H1 (cell line): ENCODE data around the gene JMJD8. TPM values are rescaled to one million over a fixed set of nuclear protein-coding genes. Genes with fewer than 3 reads are reported as not detected.

Experiments used
- CTCF ChIA-PET: fragments of 300-600 bp; sonication (Branson Sonifier 250); formaldehyde crosslinking; loops from one replicate; lab custom pipeline; 2021; ENCODE audit not compliant: partially characterized antibody; lab: Charles Lee
- POLR2A ChIA-PET: fragments of 300-600 bp; sonication (Branson Sonifier 250); formaldehyde crosslinking; loops from one replicate; lab custom pipeline; 2021; ENCODE audit warnings: inconsistent platforms; ENCODE audit not compliant: partially characterized antibody; lab: Charles Lee
- DNase-seq, 2 experiments: peaks; one replicate each; pipeline versions ENCODE4 v3.0.0 to v3.0.0-alpha.2; 2010 to 2022; ENCODE audit warnings: low spot score in 2 of 2, low read depth in 1 of 2, mixed read lengths in 1 of 2
- FAIRE-seq: peaks from 2 replicates; lab custom pipeline; 2011; peaks lifted over from hg19 to GRCh38; lab: Jason Lieb, UNC
- H2AFZ ChIP-seq: 2 replicates; pipeline ENCODE4 v1.8.1; 2012; ENCODE audit warnings: low read length, inconsistent platforms
- H2AK5ac ChIP-seq: 2 replicates; pipeline ENCODE4 v1.6.1; 2013; ENCODE audit warnings: low read depth, low read length
- H2BK120ac ChIP-seq: replicated peaks from 2 replicates; pipeline ENCODE3; 2013; ENCODE audit warnings: low read depth, low read length, inconsistent platforms
- H2BK12ac ChIP-seq: 2 replicates; pipeline ENCODE4 v1.6.1; 2013; ENCODE audit warnings: low read depth, low read length
- H2BK15ac ChIP-seq: 2 replicates; pipeline ENCODE4 v1.6.1; 2013; ENCODE audit warnings: low read length
- H2BK20ac ChIP-seq: 2 replicates; pipeline ENCODE4 v1.6.1; 2013; ENCODE audit warnings: low read length
- H2BK5ac ChIP-seq: 2 replicates; pipeline ENCODE4 v1.6.1; 2013; ENCODE audit warnings: low read depth, low read length
- H3K14ac ChIP-seq: 2 replicates; pipeline ENCODE4 v1.6.1; 2013; ENCODE audit warnings: inconsistent platforms; ENCODE audit not compliant: insufficient read length
- H3K18ac ChIP-seq: 2 replicates; pipeline ENCODE4 v1.6.1; 2013; ENCODE audit warnings: low read length; ENCODE audit errors: extremely low read depth
- H3K23ac ChIP-seq: 2 replicates; pipeline ENCODE4 v1.6.1; 2013; ENCODE audit warnings: inconsistent platforms; ENCODE audit not compliant: insufficient read length
- H3K23me2 ChIP-seq: 2 replicates; pipeline ENCODE4 v1.6.1; 2013; ENCODE audit warnings: low read depth, low read length
- H3K27ac ChIP-seq: 2 replicates; pipeline ENCODE4 v1.6.1; 2011; ENCODE audit warnings: low read depth, low read length, inconsistent platforms
- H3K27me3 ChIP-seq, 4 experiments: replicated peaks in 1 of 4; 1 replicate in 1 of 4; 2 replicates in 3 of 4; pipeline versions ENCODE4 v1.6.1 to v1.8.1; 2011 to 2013; ENCODE audit warnings: low read length in 3 of 4, mild to moderate bottlenecking in 3 of 4, inconsistent platforms in 2 of 4, mixed read lengths in 2 of 4, moderate library complexity in 1 of 4; ENCODE audit not compliant: control insufficient read depth in 3 of 4, insufficient read depth in 3 of 4; ENCODE audit errors: extremely low read depth in 1 of 4
- H3K36me3 ChIP-seq, 4 experiments: 2 replicates each; pipeline versions ENCODE4 v1.6.1 to v1.8.1; 2011 to 2013; ENCODE audit warnings: mild to moderate bottlenecking in 4 of 4, low read length in 3 of 4, moderate library complexity in 2 of 4, control low read depth in 1 of 4, inconsistent platforms in 1 of 4; ENCODE audit not compliant: insufficient read depth in 4 of 4, control insufficient read depth in 2 of 4
- H3K4ac ChIP-seq: replicated peaks from 2 replicates; pipeline ENCODE3; 2013; ENCODE audit warnings: low read length, low read depth, mixed read lengths, inconsistent platforms; ENCODE audit not compliant: insufficient read length
- H3K4me1 ChIP-seq, 4 experiments: replicated peaks in 1 of 4; 1 replicate in 1 of 4; 2 replicates in 3 of 4; pipeline versions ENCODE4 v1.6.1 to v1.8.1; 2011 to 2013; ENCODE audit warnings: low read length in 3 of 4, inconsistent platforms in 2 of 4, mixed read lengths in 1 of 4; ENCODE audit not compliant: insufficient read depth in 4 of 4, control insufficient read depth in 3 of 4
- H3K4me2 ChIP-seq, 2 experiments: 2 replicates each; pipeline versions ENCODE4 v1.6.1 to v1.8.1; 2011 to 2013; ENCODE audit warnings: low read depth in 2 of 2, low read length in 2 of 2, control low read depth in 1 of 2, inconsistent platforms in 1 of 2, mild to moderate bottlenecking in 1 of 2; ENCODE audit not compliant: insufficient read depth in 1 of 2
- H3K4me3 ChIP-seq, 4 experiments: fragments of 200-600, 300-600 bp in 1 of 4; sonication (generic), shearing (Covaris generic), sonication (Bioruptor Twin) in 1 of 4; 2 replicates each; pipeline versions ENCODE4 v1.5.1 to v1.8.1; 2011 to 2016; ENCODE audit warnings: low read length in 4 of 4, low read depth in 3 of 4, control low read depth in 2 of 4, inconsistent platforms in 2 of 4, mild to moderate bottlenecking in 2 of 4, mixed read lengths in 1 of 4, moderate library complexity in 1 of 4; ENCODE audit not compliant: insufficient read depth in 2 of 4; ENCODE audit errors: extremely low read depth in 1 of 4
- H3K56ac ChIP-seq: replicated peaks from 2 replicates; pipeline ENCODE3; 2013; ENCODE audit warnings: low read depth, mild to moderate bottlenecking, mixed read lengths, low read length, inconsistent platforms; ENCODE audit not compliant: insufficient read length
- H3K79me1 ChIP-seq: 2 replicates; pipeline ENCODE4 v1.6.1; 2013; ENCODE audit warnings: low read depth, low read length, control low read depth
- H3K79me2 ChIP-seq, 2 experiments: 2 replicates each; pipeline versions ENCODE4 v1.6.1 to v1.8.1; 2012 to 2013; ENCODE audit warnings: low read length in 2 of 2, mild to moderate bottlenecking in 2 of 2, inconsistent platforms in 1 of 2; ENCODE audit not compliant: insufficient read depth in 2 of 2, control insufficient read depth in 1 of 2
- H3K9ac ChIP-seq, 4 experiments: replicated peaks in 1 of 4; 1 replicate in 1 of 4; 2 replicates in 3 of 4; pipeline versions ENCODE4 v1.6.1 to v1.8.1; 2011 to 2013; ENCODE audit warnings: low read depth in 3 of 4, low read length in 3 of 4, control low read depth in 2 of 4, mild to moderate bottlenecking in 2 of 4, moderate library complexity in 2 of 4, inconsistent platforms in 1 of 4; ENCODE audit errors: extremely low read depth in 1 of 4
- H3K9me3 ChIP-seq, 2 experiments: 2 replicates each; pipeline versions ENCODE4 v1.6.1 to v1.8.1; 2012 to 2013; ENCODE audit warnings: mild to moderate bottlenecking in 2 of 2, moderate library complexity in 2 of 2, control low read depth in 1 of 2, inconsistent platforms in 1 of 2, low read depth in 1 of 2, low read length in 1 of 2, mixed read lengths in 1 of 2; ENCODE audit not compliant: insufficient read depth in 2 of 2
- H4K20me1 ChIP-seq, 2 experiments: replicated peaks in 1 of 2; 2 replicates each; pipeline versions ENCODE3 to v1.8.1; 2011 to 2013; ENCODE audit warnings: inconsistent platforms in 2 of 2, low read length in 2 of 2, mild to moderate bottlenecking in 1 of 2; ENCODE audit not compliant: insufficient read depth in 2 of 2, control insufficient read depth in 1 of 2
- H4K5ac ChIP-seq: 2 replicates; pipeline ENCODE4 v1.6.1; 2013; ENCODE audit warnings: low read length, low read depth, mixed read lengths, inconsistent platforms; ENCODE audit not compliant: insufficient read length
- H4K8ac ChIP-seq: 2 replicates; pipeline ENCODE4 v1.8.0; 2013; ENCODE audit warnings: mild to moderate bottlenecking, moderate library complexity, low read length, inconsistent platforms; ENCODE audit not compliant: insufficient read depth; ENCODE audit errors: extremely low read depth
- H4K91ac ChIP-seq: replicated peaks from 2 replicates; pipeline ENCODE3; 2013; ENCODE audit warnings: low read length, mixed read lengths, inconsistent platforms; ENCODE audit not compliant: insufficient read length
- CBX5 ChIP-seq: fragments of 300-800, 300-1000 bp; sonication (generic); IDR thresholded peaks from 2 replicates; pipeline ENCODE4 v1.7.1; 2016; ENCODE audit warnings: antibody characterized with exemption, low read length, low read depth
- HDAC6 ChIP-seq: IDR thresholded peaks from one replicate; pipeline ENCODE4 v1.7.1; 2012; ENCODE audit warnings: low read depth, mild to moderate bottlenecking, inconsistent platforms, low read length, moderate library complexity
- WGBS, 2 experiments: shearing (Covaris generic) in 1 of 2; methylation state at CpG; one replicate each; pipeline versions ENCODE4 v1.1.6 to v1.1.7; 2013 to 2015; ENCODE audit warnings: low lambda C conversion rate in 2 of 2, mixed read lengths in 2 of 2, inconsistent platforms in 1 of 2, low coverage in 1 of 2, missing lambda C conversion rate in 1 of 2; ENCODE audit not compliant: insufficient replicate concordance in 2 of 2, insufficient coverage in 1 of 2, insufficient read length in 1 of 2; ENCODE audit errors: extremely low coverage in 1 of 2, missing lambda C conversion rate in 1 of 2; 5-methylcytosine and 5-hydroxymethylcytosine counted together
- polyA plus RNA-seq, 7 experiments: library from polyadenylated mRNA; depleted of rRNA in 3 of 7; stranded (reverse) in 5 of 7; unstranded in 2 of 7; fragments of >200 nt in 5 of 7; fragments of 200-250 nt in 2 of 7; gene quantifications; 1 replicate in 5 of 7; 2 replicates in 1 of 7; 4 replicates in 1 of 7; pipeline versions ENCODE4 v1.2.1 to v1.2.3, GENCODE V29; 2011 to 2013; ENCODE audit warnings: missing spikeins in 2 of 7, mixed read lengths in 2 of 7
- total RNA-seq: library from RNA; stranded (reverse); fragmentation: NEBNext Ultra II Directional; extraction: Animal tissue kit (Norgen Biotek cat#: 25700); gene quantifications from 2 replicates; pipeline ENCODE4 v1.2.1, GENCODE V29; 2021

The JMJD8 gene
- total and polyA plus RNA-seq, 2 of the 8 experiments (the other 6 are each of a cell fraction or from before 2014, with no cell fraction given): 46.4 to 87.4 TPM

- peaks cover 0 to 1% of the 10 kb centered on the region in 2 experiments; a peak in 1 of 4 replicates for H3K79me2 ChIP-seq
- H3K4me3 ChIP-seq: peak overlapping the region; percentile 29 to 74 (median 48); a peak in 6 of 8 replicates
- H3K18ac ChIP-seq: peak overlapping the region; percentile 48; the same call in 1 of the 2 replicates
- H3K14ac ChIP-seq: no peak overlapping the region
- peaks cover 4 to 21% of the 10 kb centered on the region in 2 experiments for H4K20me1 ChIP-seq
- TF ChIP-seq HDAC6 (no peak), CBX5 (no peak)
- peak overlapping the region; percentile 79 to 99 for H3K4me2 ChIP-seq
- no peak overlapping the region for H3K56ac ChIP-seq
- H3K9me3 ChIP-seq: no peaks in the 10 kb centered on the region
- H4K5ac ChIP-seq: no peak overlapping the region
- peaks cover 0 to 2% (median 0%) of the 10 kb centered on the region in 4 experiments; a peak in 2 of 7 replicates for H3K27me3 ChIP-seq
- ChIA-PET POLR2A (interaction anchor here (1.2 to 13.3 kb wide), 19 partner anchors 8 to 127 kb away, joined by 3 to 214 read pairs (median 6); partner anchors contain the start of genes ANTKMT, CCDC78, JMJD8 and METTL26), CTCF (interaction anchor here (0.7 to 12.0 kb wide), 9 partner anchors 8 to 94 kb away, joined by 3 to 75 read pairs (median 5); partner anchors contain the start of genes RHOT2 and WDR24)
- no peak overlapping the region for H2BK5ac ChIP-seq
- peaks cover 0 to 33% (median 25%) of the 10 kb centered on the region in 4 experiments; a peak in 6 of 7 replicates for H3K4me1 ChIP-seq
- no peak overlapping the region for H3K23ac ChIP-seq
- peak overlapping the region; percentile 75; the same call in 1 of the 2 replicates for H2AK5ac ChIP-seq
- H3K4ac ChIP-seq: peak overlapping the region; percentile 69
- no peak overlapping the region for H2BK120ac ChIP-seq
- DNase-seq: peak in 1 of 2 experiments; percentile 55
- H2BK15ac ChIP-seq: peak overlapping the region; percentile 92; the same call in 1 of the 2 replicates
- peaks cover 9 to 27% (median 19%) of the 10 kb centered on the region in 4 experiments; a peak in 7 of 8 replicates for H3K36me3 ChIP-seq
- H3K27ac ChIP-seq: no peak overlapping the region
- WGBS, 2 experiments: 89% methylated on average over 14 of the region's 25 CpGs; no CpG with 5 or more reads in 1 of the 2 experiments
- no peak overlapping the region for H4K8ac ChIP-seq
- peaks cover 12% of the 10 kb centered on the region for H3K23me2 ChIP-seq
- H3K79me1 ChIP-seq: peaks cover under 1% of the 10 kb centered on the region; the same call in 1 of the 2 replicates
- H2BK20ac ChIP-seq: peak overlapping the region; percentile 61; the same call in 1 of the 2 replicates
- H2BK12ac ChIP-seq: peak overlapping the region; percentile 96; the same call in 1 of the 2 replicates
- no peak for FAIRE-seq
- no peak overlapping the region; a peak in 1 of 7 replicates for H3K9ac ChIP-seq
- no peak overlapping the region for H2AFZ ChIP-seq
- H4K91ac ChIP-seq: peak overlapping the region; percentile 52
These were observed 8.1 kb downstream of the JMJD8 start for GRCh38 chr16:675884-676564.
